Astrocyte (in vitro differentiated cells and primary cell): ENCODE data around the gene COL5A2. TPM values are rescaled to one million over a fixed set of nuclear protein-coding genes. Genes with fewer than 3 reads are reported as not detected.

Experiments
- DNase-seq: peaks from one replicate; pipeline ENCODE4 v3.0.0-alpha.2; 2010; ENCODE audit warnings: low read depth
- FAIRE-seq: peaks from 2 replicates; lab custom pipeline; 2011; peaks lifted over from hg19 to GRCh38; lab: Jason Lieb, UNC
- H2AFZ ChIP-seq: 2 replicates; pipeline ENCODE4 v1.6.0; 2012; ENCODE audit warnings: low read depth, low read length, inconsistent platforms
- H3K27ac ChIP-seq: 2 replicates; pipeline ENCODE4 v1.5.1; 2011; ENCODE audit warnings: low read depth, low read length, inconsistent platforms
- H3K27me3 ChIP-seq: 2 replicates; pipeline ENCODE4 v1.6.0; 2011; ENCODE audit warnings: low read length, inconsistent platforms; ENCODE audit not compliant: insufficient read depth
- H3K36me3 ChIP-seq: 2 replicates; pipeline ENCODE4 v1.5.1; 2011; ENCODE audit warnings: low read length, inconsistent platforms; ENCODE audit not compliant: insufficient read depth
- H3K4me1 ChIP-seq: 2 replicates; pipeline ENCODE4 v1.5.1; 2011; ENCODE audit warnings: low read length, inconsistent platforms; ENCODE audit not compliant: insufficient read depth
- H3K4me2 ChIP-seq: 2 replicates; pipeline ENCODE4 v1.6.0; 2012; ENCODE audit warnings: low read length, inconsistent platforms
- H3K4me3 ChIP-seq: 2 replicates; pipeline ENCODE4 v1.5.1; 2011; ENCODE audit warnings: low read depth, mild to moderate bottlenecking, low read length, inconsistent platforms; ENCODE audit not compliant: insufficient read depth
- H3K79me2 ChIP-seq: 2 replicates; pipeline ENCODE4 v1.6.0; 2012; ENCODE audit warnings: mild to moderate bottlenecking, low read length, inconsistent platforms; ENCODE audit not compliant: insufficient read depth
- H3K9ac ChIP-seq: 2 replicates; pipeline ENCODE4 v1.6.0; 2012; ENCODE audit warnings: mild to moderate bottlenecking, low read length, inconsistent platforms
- H3K9me3 ChIP-seq: 2 replicates; pipeline ENCODE4 v1.5.1; 2012; ENCODE audit warnings: low read depth, mild to moderate bottlenecking, low read length, inconsistent platforms; ENCODE audit not compliant: insufficient read depth
- H4K20me1 ChIP-seq: 2 replicates; pipeline ENCODE4 v1.6.0; 2012; ENCODE audit warnings: low read length, inconsistent platforms; ENCODE audit not compliant: insufficient read depth
- H3K27ac Mint-ChIP-seq: one replicate; pipeline ENCODE4 v1.8.0; 2021; ENCODE audit warnings: mild to moderate bottlenecking, mixed read lengths; ENCODE audit not compliant: unreplicated experiment
- H3K27me3 Mint-ChIP-seq: one replicate; pipeline ENCODE4 v1.8.0; 2021; ENCODE audit warnings: low read depth, mixed read lengths; ENCODE audit not compliant: unreplicated experiment
- H3K36me3 Mint-ChIP-seq: one replicate; pipeline ENCODE4 v1.8.0; 2021; ENCODE audit warnings: low read depth, mixed read lengths; ENCODE audit not compliant: unreplicated experiment
- H3K4me1 Mint-ChIP-seq: one replicate; pipeline ENCODE4 v1.8.0; 2021; ENCODE audit warnings: low read depth, mixed read lengths; ENCODE audit not compliant: unreplicated experiment
- H3K4me3 Mint-ChIP-seq: one replicate; pipeline ENCODE4 v1.8.0; 2021; ENCODE audit warnings: mild to moderate bottlenecking, moderate library complexity, mixed read lengths; ENCODE audit not compliant: unreplicated experiment
- H3K9me3 Mint-ChIP-seq: one replicate; pipeline ENCODE4 v1.8.0; 2021; ENCODE audit warnings: mild to moderate bottlenecking, mixed read lengths; ENCODE audit not compliant: unreplicated experiment
- CTCF ChIP-seq: IDR thresholded peaks from 2 replicates; pipeline ENCODE4 v1.5.1; 2011; ENCODE audit warnings: low read depth, mild to moderate bottlenecking, inconsistent platforms, low read length, moderate library complexity; ENCODE audit not compliant: insufficient read depth
- EZH2 ChIP-seq: IDR thresholded peaks from 2 replicates; pipeline ENCODE4 v1.6.1; 2012; ENCODE audit warnings: mild to moderate bottlenecking, low read length, inconsistent platforms; ENCODE audit not compliant: insufficient read depth
- total RNA-seq: library from RNA; stranded (reverse); gene quantifications from 2 replicates; pipeline ENCODE4 v1.2.1, GENCODE V29; 2021

Gene COL5A2
- total RNA-seq, 1 donor from 2014 or later = 429 TPM

DNA sequence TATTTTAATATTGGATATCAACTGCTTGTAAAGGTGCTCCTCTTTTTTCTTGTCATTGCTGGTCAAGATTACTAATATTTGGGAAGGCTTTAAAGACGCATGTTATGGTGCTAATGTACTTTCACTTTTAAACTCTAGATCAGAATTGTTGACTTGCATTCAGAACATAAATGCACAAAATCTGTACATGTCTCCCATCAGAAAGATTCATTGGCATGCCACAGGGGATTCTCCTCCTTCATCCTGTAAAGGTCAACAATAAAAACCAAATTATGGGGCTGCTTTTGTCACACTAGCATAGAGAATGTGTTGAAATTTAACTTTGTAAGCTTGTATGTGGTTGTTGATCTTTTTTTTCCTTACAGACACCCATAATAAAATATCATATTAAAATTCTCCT is 167.2 kb downstream of the COL5A2 start:
- Histone ChIP-seq H3K79me2 (no peaks in the 10 kb centered on the region), H3K27ac (no peak overlapping the region), H3K4me1 (no peaks in the 10 kb centered on the region), H2AFZ (no peak overlapping the region), H3K4me3 (no peak overlapping the region), H4K20me1 (no peaks in the 10 kb centered on the region), H3K27me3 (no peaks in the 10 kb centered on the region), H3K9ac (no peak overlapping the region), H3K4me2 (no peak overlapping the region), H3K36me3 (peaks cover 16% of the 10 kb centered on the region), H3K9me3 (no peaks in the 10 kb centered on the region)
- Mint-ChIP-seq H3K4me3 (no peak overlapping the region), H3K27me3 (no peaks in the 10 kb centered on the region), H3K36me3 (peaks cover 18% of the 10 kb centered on the region), H3K4me1 (peaks cover 7% of the 10 kb centered on the region), H3K9me3 (no peaks in the 10 kb centered on the region), H3K27ac (no peak overlapping the region)
- no peak for TF ChIP-seq EZH2
- FAIRE-seq (no peak), DNase-seq (no peak)

- H3K27me3 Mint-ChIP-seq = no peaks in the 10 kb centered on the region
- Histone ChIP-seq H3K36me3 (peaks cover 22% of the 10 kb centered on the region), H3K9me3 (no peaks in the 10 kb centered on the region), H3K27ac (no peak overlapping the region), H4K20me1 (no peaks in the 10 kb centered on the region), H3K9ac (no peak overlapping the region), H3K79me2 (no peaks in the 10 kb centered on the region), H2AFZ (no peak overlapping the region), H3K4me1 (no peaks in the 10 kb centered on the region), H3K27me3 (no peaks in the 10 kb centered on the region), H3K4me2 (no peak overlapping the region), H3K4me3 (no peak overlapping the region)
- H3K9me3 Mint-ChIP-seq = no peaks in the 10 kb centered on the region
- FAIRE-seq (no peak), DNase-seq (no peak)
- no peak overlapping the region for H3K4me3 Mint-ChIP-seq
- TF ChIP-seq CTCF (no peak), EZH2 (no peak)
- H3K36me3 Mint-ChIP-seq = peaks cover 22% of the 10 kb centered on the region
- no peak overlapping the region for H3K27ac Mint-ChIP-seq
- H3K4me1 Mint-ChIP-seq = peaks cover 7% of the 10 kb centered on the region
These were observed 169.0 kb downstream of the COL5A2 start for GRCh38 chr2:189010536-189010935.

- DNase-seq (no peak), FAIRE-seq (no peak)
- Mint-ChIP-seq H3K4me3 (no peak overlapping the region), H3K9me3 (no peaks in the 10 kb centered on the region), H3K27me3 (no peaks in the 10 kb centered on the region), H3K4me1 (no peaks in the 10 kb centered on the region), H3K27ac (no peak overlapping the region), H3K36me3 (peaks cover 22% of the 10 kb centered on the region)
- no peaks in the 10 kb centered on the region for H3K79me2 ChIP-seq
- H3K4me3 ChIP-seq = no peak overlapping the region
- H3K27me3 ChIP-seq = no peaks in the 10 kb centered on the region
- H3K9me3 ChIP-seq = no peaks in the 10 kb centered on the region
- H3K4me2 ChIP-seq = no peak overlapping the region
- no peak overlapping the region for H3K27ac ChIP-seq
- H3K9ac ChIP-seq = no peak overlapping the region
- TF ChIP-seq EZH2 = no peak
- TF ChIP-seq CTCF = no peak
- no peaks in the 10 kb centered on the region for H4K20me1 ChIP-seq
- peaks cover 31% of the 10 kb centered on the region for H3K36me3 ChIP-seq
- H3K4me1 ChIP-seq = no peaks in the 10 kb centered on the region
- no peak overlapping the region for H2AFZ ChIP-seq
These were observed 170.9 kb downstream of the COL5A2 start for GRCh38 chr2:189008555-189009262.
